Ascending aorta (tissue), 2 donors: ENCODE results near the gene FSTL4. TPM values are rescaled to one million over a fixed set of nuclear protein-coding genes. Genes with fewer than 3 reads are reported as not detected.

Experiments
- DNase-seq, 2 donors: peaks; one replicate each; pipeline ENCODE4 v3.0.0-alpha.2; 2019; ENCODE audit warnings: low spot score in 2 of 2
- H3K27ac ChIP-seq, 2 donors: fragments of 200-600 bp; sonication (generic); one replicate each; pipeline ENCODE4 v1.5.1; 2016 to 2017; ENCODE audit warnings: mild to moderate bottlenecking in 1 of 2
- H3K27me3 ChIP-seq: fragments of 200-600 bp; sonication (generic); one replicate; pipeline ENCODE4 v1.5.1; 2017
- H3K36me3 ChIP-seq, 2 donors: fragments of 200-600 bp; sonication (generic); one replicate each; pipeline ENCODE4 v1.5.1; 2016
- H3K4me1 ChIP-seq, 2 donors: fragments of 200-600 bp; sonication (generic); one replicate each; pipeline ENCODE4 v1.5.1; 2016 to 2017; ENCODE audit warnings: mild to moderate bottlenecking in 1 of 2
- H3K4me3 ChIP-seq, 2 donors: fragments of 200-600 bp; sonication (generic); one replicate each; pipeline ENCODE4 v1.5.1; 2016 to 2017; ENCODE audit warnings: mild to moderate bottlenecking in 1 of 2
- H3K9me3 ChIP-seq, 2 donors: fragments of 200-600 bp; sonication (generic); one replicate each; pipeline ENCODE4 v1.5.1; 2016
- intact Hi-C: fragments of 100-400 bp; cut with DNase I; formaldehyde crosslinking; loops from one replicate; pipeline ENCODE4 v1.15.1; 2023
- total RNA-seq: library from RNA; depleted of rRNA; stranded (reverse); fragments of >200 nt; gene quantifications from one replicate; pipeline ENCODE4 v1.1.0, GENCODE V29; 2016
- TF ChIP-seq, protein P1 (sequence below), 3 experiments: fragments of 200-600 bp in 2 of 3; fragments of 450-650 bp in 1 of 3; sonication (generic) in 2 of 3; IDR thresholded peaks; one replicate each; pipeline ENCODE4 v1.5.1; 2016 to 2019; ENCODE audit warnings: antibody characterized with exemption in 3 of 3, mild to moderate bottlenecking in 1 of 3, moderate library complexity in 1 of 3

Gene FSTL4
- total RNA-seq, 1 donor from 2014 or later, result 0.11 TPM

DNA sequence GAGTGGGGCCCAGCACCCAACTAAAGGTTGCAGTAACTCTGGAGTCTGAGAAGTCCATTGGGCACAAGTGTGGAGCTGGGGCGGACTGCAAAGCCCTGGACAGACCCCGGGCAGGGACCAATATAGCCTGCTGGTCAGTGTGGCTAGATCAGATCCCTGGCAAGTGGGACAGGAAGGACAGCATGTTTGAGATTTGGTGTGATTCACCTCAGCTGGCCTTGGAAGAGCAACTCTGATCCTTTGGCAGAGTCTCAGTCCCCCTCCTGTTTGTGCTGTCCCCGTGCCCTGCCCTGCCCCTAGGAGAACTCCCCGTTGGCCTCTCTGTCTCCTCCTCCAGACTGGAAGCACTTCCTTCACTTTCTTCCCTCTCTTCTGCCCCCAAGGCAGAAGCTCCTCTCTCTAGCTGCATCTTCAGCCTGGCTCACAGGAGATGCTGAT lies 255.3 kb downstream of the FSTL4 start:
- H3K4me1 ChIP-seq, result no peaks in the 10 kb centered on the region
- intact Hi-C loops, result no loop called here
- H3K9me3 ChIP-seq, result no peaks in the 10 kb centered on the region
- H3K4me3 ChIP-seq, result no peak overlapping the region
- H3K36me3 ChIP-seq, result no peaks in the 10 kb centered on the region
- no peaks in the 10 kb centered on the region for H3K27me3 ChIP-seq
- DNase-seq, result no peak
- TF ChIP-seq, protein P1, sequence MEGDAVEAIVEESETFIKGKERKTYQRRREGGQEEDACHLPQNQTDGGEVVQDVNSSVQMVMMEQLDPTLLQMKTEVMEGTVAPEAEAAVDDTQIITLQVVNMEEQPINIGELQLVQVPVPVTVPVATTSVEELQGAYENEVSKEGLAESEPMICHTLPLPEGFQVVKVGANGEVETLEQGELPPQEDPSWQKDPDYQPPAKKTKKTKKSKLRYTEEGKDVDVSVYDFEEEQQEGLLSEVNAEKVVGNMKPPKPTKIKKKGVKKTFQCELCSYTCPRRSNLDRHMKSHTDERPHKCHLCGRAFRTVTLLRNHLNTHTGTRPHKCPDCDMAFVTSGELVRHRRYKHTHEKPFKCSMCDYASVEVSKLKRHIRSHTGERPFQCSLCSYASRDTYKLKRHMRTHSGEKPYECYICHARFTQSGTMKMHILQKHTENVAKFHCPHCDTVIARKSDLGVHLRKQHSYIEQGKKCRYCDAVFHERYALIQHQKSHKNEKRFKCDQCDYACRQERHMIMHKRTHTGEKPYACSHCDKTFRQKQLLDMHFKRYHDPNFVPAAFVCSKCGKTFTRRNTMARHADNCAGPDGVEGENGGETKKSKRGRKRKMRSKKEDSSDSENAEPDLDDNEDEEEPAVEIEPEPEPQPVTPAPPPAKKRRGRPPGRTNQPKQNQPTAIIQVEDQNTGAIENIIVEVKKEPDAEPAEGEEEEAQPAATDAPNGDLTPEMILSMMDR (IDR thresholded peaks at IDR 0.05), result no peak
- no peak overlapping the region for H3K27ac ChIP-seq

DNA sequence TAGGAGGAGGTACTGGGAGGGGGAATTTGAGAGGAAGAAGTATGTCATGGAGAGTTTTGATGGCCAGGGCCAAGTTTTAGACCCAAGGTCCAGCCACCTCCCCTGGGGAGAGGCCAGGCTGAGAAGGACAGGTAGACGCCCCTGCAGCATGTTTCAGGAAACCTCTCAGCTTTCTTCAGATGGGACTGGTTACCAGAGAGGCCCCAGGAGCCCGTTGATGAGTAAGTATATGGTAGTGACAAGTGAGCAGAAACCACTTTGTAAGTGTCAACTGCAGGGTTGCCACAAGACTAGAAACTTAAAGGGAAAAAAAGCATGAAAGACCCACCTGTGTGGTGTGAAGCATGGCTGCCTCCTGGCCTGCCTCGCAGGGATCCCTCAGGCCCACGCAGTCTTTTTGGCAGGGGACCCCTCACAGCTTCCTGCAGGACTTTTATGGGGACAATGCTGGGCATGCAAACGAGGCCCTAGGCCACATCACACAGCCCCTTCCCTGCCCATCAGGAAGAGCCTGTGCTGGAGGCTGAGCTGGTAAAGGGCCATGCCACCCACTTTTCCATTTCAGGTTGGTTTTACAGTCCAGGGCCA lies 255.9 kb downstream of the FSTL4 start:
- Histone ChIP-seq H3K9me3 (no peaks in the 10 kb centered on the region), H3K4me3 (no peak overlapping the region), H3K27ac (no peak overlapping the region), H3K27me3 (no peaks in the 10 kb centered on the region), H3K36me3 (no peaks in the 10 kb centered on the region), H3K4me1 (no peaks in the 10 kb centered on the region)
- DNase-seq, result no peak
- intact Hi-C loops, result no loop called here
- TF ChIP-seq, protein P1 (IDR thresholded peaks at IDR 0.05), result no peak

DNA sequence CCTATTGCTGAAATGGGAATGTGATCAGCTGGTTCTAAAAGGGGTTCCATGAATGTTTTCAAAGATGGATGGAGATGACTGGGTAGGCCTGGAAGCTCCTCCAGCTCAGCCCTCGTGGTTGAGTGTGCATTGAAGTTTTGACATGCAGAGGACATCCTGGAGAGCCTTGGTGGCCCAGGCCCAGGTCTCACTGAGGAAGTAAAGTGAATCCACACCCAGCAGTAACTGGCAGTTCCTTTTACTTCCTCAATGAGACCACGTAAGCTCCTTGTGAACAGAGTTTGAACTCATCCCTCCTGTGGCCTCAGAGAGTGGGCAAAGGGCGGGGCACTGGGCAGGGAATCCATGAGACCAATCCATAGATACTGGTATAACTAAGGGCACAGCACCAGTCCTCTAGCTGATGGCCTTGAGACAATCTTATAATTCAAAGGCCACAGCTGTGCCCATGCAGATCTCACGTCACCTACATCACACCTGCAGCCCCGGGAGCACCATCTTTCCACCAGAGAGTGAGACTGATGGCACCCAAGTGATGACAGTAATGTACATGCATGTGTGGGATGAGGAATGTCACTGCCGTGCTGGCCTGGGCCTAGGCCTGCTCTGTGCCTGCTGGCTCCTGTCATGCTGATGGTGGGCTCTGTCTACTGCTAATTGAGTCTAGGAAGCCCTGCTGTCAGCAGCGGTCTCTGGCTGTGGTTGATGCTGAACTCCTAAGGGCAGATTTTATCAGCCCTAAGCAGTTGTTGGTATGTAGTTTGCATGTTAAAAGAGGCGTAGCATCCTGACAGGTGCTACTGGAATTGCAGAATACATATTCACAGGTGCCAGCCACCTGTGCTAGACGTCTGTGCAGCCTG lies 257.8 kb downstream of the FSTL4 start:
- no peaks in the 10 kb centered on the region for H3K27me3 ChIP-seq
- no peaks in the 10 kb centered on the region for H3K4me1 ChIP-seq
- DNase-seq, result no peak
- H3K27ac ChIP-seq, result no peak overlapping the region
- no peaks in the 10 kb centered on the region for H3K9me3 ChIP-seq
- no peaks in the 10 kb centered on the region for H3K36me3 ChIP-seq
- H3K4me3 ChIP-seq, result no peak overlapping the region
- intact Hi-C loops, result no loop called here
- TF ChIP-seq, protein P1 (IDR thresholded peaks at IDR 0.05), result no peak

DNA sequence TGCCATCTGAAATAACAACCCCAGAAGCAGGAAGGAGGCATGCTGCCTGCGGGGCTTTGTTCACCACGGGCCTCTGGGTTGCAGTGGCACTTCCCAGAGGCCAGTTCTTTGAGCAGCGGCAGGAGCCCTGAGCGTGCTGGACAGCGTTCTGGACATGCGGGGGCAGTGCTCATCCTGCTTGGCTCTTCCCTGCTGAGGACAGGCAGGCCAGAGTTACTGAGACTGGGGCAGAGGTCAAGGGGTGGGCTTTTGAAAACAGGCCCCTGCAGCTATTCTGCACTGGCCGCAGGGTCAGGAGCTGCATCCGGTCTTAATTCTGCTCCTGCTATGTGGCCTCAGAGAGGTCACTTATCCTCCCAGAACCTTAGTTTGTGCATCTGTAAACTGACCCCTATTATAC lies 258.6 kb downstream of the FSTL4 start:
- TF ChIP-seq, protein P1 (IDR thresholded peaks at IDR 0.05), result no peak
- intact Hi-C loops, result no loop called here

DNA sequence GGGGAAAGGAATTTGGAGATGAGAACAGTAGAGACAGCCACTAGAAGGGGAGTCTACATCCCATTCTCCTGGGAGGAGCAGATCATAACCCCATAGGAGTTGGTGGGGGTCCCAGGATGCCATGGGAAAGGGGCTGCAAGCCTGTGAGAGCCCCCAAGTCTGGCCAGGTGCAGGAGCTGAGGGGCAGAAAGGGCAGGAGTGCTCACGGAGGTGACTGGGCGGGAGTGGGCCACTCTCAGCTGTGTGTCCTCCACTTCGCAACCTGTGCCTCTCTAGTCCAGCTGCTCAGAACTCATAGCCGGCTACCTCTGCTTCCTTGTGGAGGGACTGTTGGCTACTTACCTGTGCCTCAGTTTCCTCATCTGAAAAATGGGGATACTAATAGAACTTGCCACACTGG lies 263.9 kb downstream of the FSTL4 start:
- Histone ChIP-seq H3K9me3 (no peaks in the 10 kb centered on the region), H3K36me3 (no peaks in the 10 kb centered on the region), H3K4me1 (no peaks in the 10 kb centered on the region), H3K4me3 (no peak overlapping the region), H3K27ac (no peak overlapping the region), H3K27me3 (no peaks in the 10 kb centered on the region)
- intact Hi-C loops, result no loop called here
- TF ChIP-seq, protein P1 (IDR thresholded peaks at IDR 0.05), result no peak
- no peak for DNase-seq

More for the DNA sequence above, 258.6 kb downstream of the FSTL4 start:
- DNase-seq, result no peak
- Histone ChIP-seq H3K4me1 (no peaks in the 10 kb centered on the region), H3K36me3 (no peaks in the 10 kb centered on the region), H3K27me3 (no peaks in the 10 kb centered on the region), H3K4me3 (no peak overlapping the region), H3K27ac (no peak overlapping the region), H3K9me3 (no peaks in the 10 kb centered on the region)
